Stimulated activated naive CD8-positive, alpha-beta T cell treated with anti-CD3 and anti-CD28 coated beads, Interleukin-15, amount 100 ng/mL, for 72 hours (primary cell): ENCODE measurements around the gene UBE2D3.
A peak's percentile ranks its signal among the peaks of the same experiment; 100 is the strongest.
"Not testable (repeated sequence)": the region's sequence is repeated elsewhere in the genome, so short reads cannot be mapped to it uniquely, and the experiment has no call there.

Source experiments
- ATAC-seq: fragments of 150-1000 bp; cut with Tn5 transposase; 2 replicates; pipeline ENCODE4 v1.10.0; 2021; ENCODE audit warnings: mild to moderate bottlenecking, moderate library complexity
- DNase-seq, 2 donors: peaks; one replicate each; pipeline ENCODE4 v3.0.0; 2021 to 2022
- H3K27ac Mint-ChIP-seq, 2 donors: one replicate each; pipeline ENCODE4 v1.8.0; 2022; ENCODE audit warnings: mild to moderate bottlenecking in 2 of 2, mixed read lengths in 2 of 2, moderate library complexity in 2 of 2
- H3K27me3 Mint-ChIP-seq: one replicate; pipeline ENCODE4 v1.8.0; 2022; ENCODE audit warnings: mixed read lengths
- H3K4me1 Mint-ChIP-seq: one replicate; pipeline ENCODE4 v1.8.0; 2022; ENCODE audit warnings: mild to moderate bottlenecking, mixed read lengths
- H3K4me3 Mint-ChIP-seq, 2 donors: one replicate each; pipeline ENCODE4 v1.8.0; 2022; ENCODE audit warnings: mild to moderate bottlenecking in 2 of 2, mixed read lengths in 2 of 2, moderate library complexity in 1 of 2
- H3K9me3 Mint-ChIP-seq, 2 donors: one replicate each; pipeline ENCODE4 v1.8.0; 2022; ENCODE audit warnings: mixed read lengths in 2 of 2

Gene UBE2D3

DNA sequence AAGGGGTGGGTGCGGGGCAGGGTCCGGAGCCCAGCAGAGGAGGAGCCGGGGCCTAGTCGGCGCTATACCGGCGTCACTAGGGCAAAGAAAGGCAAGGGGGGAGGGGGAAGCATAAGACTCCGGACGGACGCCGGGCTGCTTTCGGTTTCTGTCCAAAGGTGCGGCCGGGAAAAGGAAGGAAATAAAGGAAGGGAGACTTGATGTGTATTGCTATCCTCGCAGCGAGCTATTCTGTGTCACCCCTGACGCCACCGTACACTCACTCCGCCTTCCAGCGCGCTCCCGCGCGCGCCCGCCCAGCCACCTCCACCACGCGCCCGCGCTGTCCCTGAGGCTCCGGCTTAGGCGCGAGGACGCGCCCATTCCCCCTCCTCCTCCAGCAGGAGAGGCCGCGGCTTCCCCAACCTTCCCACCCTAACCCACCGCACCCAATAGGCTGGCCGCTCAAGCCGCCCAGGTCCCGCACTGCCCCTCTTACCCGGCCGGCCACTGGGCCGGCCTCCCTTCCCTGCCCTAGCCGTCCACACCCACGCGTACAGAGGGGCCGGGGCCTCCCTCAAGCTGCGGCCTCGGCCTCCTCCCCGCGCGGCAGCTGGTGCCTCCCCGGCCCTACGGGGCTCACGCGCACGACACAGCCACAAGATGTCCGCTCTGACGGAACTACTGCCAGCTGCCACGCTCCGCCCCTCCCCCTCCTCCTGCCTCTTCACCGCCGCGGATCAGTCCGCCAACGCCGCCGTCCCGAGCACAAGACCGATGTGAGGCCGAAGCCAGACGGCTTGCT, at the start of gene UBE2D3:
UBE2D3 (minus strand) TSS at position 662 of the 784 bp plus-strand sequence. CDS start 1,043 bp downstream, outside the sequence.
- H3K9me3 Mint-ChIP-seq: no peaks in the 10 kb centered on the region
- H3K4me1 Mint-ChIP-seq: peaks cover 36% of the 10 kb centered on the region
- H3K27me3 Mint-ChIP-seq: no peaks in the 10 kb centered on the region
- ATAC-seq: peak; percentile 65
- DNase-seq: peak; percentile 97
- no peak within 1 kb of the TSS for H3K27ac Mint-ChIP-seq
- no peak within 1 kb of the TSS for H3K4me3 Mint-ChIP-seq

DNA sequence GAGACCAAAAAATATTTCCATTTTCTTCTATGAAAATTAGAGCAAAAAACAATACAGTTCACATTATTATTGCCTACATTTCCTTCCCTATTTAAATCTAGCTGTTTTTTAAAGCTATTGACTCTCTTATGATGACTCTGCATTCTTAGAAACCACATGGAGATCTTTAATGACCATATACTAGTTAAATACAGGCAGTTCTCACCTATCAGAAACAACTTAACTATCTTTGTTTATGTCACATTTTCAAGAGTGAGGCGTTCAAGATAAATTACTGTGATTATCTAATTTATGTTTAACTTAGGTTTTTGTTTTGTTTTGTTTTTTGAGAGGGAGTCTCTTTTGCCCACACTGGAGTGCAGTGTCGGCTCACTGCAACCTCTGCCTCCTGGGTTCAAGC, 44.4 kb upstream of the UBE2D3 start:
- Mint-ChIP-seq H3K27ac (no peak overlapping the region), H3K9me3 (peaks cover under 1 to 5% of the 10 kb centered on the region in 2 donors), H3K27me3 (no peaks in the 10 kb centered on the region), H3K4me1 (peaks cover 37% of the 10 kb centered on the region), H3K4me3 (peak overlapping the region in 1 of 2 donors; percentile 18)
- DNase-seq: no peak
- no peak for ATAC-seq

DNA sequence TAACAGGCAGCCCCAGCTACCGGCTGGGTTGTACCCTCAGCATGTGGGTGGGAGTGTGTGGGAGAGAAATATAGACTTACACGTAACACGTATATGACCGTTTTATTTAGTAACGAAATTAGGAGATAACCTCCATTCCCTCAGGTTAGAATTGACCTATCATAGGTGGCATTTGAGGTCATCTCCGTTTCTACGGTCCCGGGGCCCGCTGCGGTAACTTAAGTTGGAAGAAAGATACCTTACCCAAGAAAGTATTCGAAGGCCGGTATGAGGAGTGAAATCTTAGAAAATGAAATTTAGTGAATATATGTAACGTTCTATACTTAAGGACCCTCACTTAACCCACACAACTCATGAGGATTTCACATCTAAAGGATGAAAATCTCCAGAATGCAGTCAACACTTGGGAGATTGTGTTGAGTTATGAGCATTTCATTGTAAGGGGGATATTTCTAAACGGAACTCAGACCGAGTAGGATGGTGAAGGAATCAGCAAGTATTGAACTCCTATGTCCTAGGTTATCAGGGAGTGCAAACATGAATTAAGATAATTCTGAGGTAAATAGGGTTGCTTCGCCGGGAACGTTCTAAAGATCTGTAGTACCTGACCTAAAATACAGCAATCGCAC, 42.3 kb upstream of the UBE2D3 start:
- peak overlapping the region; percentile 91 to 96 for H3K4me3 Mint-ChIP-seq
- no peaks in the 10 kb centered on the region for H3K9me3 Mint-ChIP-seq
- H3K4me1 Mint-ChIP-seq: peaks cover 58% of the 10 kb centered on the region
- peak overlapping the region; percentile 97 to 99 for H3K27ac Mint-ChIP-seq
- no peaks in the 10 kb centered on the region for H3K27me3 Mint-ChIP-seq
- ATAC-seq (peak; percentile 51), DNase-seq (no peak)

DNA sequence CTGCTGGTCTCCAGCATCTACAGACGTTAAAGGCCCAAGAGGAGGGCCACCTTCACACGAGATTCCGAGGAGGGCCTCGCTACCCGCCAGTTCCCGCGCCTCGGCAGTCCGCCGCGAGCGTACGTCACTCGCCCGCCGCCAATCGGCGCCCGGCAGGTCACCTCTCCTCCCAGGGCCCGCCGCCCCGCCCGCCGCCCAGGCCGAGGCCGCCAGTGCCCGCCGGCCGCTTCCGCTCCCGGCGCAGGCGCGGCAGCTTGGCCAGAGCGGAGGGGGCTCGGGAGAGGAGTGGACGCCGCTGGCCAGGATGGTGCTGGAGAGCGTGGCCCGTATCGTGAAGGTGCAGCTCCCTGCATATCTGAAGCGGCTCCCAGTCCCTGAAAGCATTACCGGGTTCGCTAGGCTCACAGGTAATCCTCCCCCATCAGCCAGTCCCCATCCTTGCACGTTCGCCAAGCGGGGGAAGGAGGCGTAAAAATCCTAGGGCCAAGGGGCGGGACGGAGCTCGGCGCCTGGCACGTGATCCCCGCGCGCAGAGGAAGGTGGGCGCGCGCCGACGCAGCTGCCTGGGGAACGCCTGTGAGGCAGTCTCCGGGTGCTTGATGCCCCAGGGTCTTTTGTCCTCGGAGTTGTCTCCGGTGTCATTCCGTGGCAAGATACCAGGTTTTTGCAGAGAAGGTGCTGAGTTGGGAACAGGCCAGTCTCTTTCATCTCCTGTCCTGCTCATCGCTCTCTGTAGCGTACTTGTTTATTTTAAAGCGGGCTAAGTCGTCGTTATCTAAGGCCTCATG, 41.6 kb upstream of the UBE2D3 start, which contains the start of gene CISD2:
CISD2 (plus strand) TSS at position 212 of the 788 bp plus-strand sequence; CDS start at position 305, 93 bp downstream.
- H3K4me1 Mint-ChIP-seq: peaks cover 62% of the 10 kb centered on the region
- peak within 1 kb of the TSS; percentile 99 for H3K27ac Mint-ChIP-seq
- H3K9me3 Mint-ChIP-seq: no peaks in the 10 kb centered on the region
- H3K27me3 Mint-ChIP-seq: no peaks in the 10 kb centered on the region
- ATAC-seq: peak; percentile 92
- peak within 1 kb of the TSS; percentile 91 to 96 for H3K4me3 Mint-ChIP-seq
- peak; percentile 95 to 96 for DNase-seq

DNA sequence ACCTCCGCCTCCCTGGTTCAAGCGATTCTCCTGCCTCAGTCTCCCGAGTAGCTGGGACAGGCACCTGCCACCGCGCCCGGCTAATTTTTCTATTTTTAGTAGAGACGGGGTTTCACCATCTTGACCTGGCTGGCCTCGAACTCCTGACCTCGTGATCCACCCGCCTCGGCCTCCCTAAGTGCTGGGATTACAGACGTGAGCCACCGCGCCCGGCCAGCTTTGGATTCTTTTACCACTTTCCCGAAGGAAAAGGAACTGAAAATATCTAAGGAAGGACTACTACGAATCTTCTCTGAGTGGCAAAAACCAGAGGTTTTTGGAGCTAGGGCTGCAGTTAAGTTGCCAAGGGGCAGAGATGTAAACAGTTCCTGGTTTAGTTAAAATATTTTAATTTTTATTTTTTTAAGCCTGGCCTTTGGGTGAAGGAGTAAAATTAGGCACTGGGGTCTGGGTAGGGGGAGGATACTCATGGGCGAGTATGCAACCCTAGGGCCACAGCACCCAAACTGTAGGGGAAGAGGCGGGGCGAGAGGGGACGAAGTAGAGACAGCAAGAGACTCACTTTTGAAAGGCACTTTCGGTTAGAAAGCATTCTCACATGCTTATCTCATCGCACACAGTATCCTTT, 40.9 kb upstream of the UBE2D3 start:
- DNase-seq: peak in 1 of 2 donors; percentile 44
- H3K4me1 Mint-ChIP-seq: peaks cover 55% of the 10 kb centered on the region
- H3K27ac Mint-ChIP-seq: peak overlapping the region; percentile 99

DNA sequence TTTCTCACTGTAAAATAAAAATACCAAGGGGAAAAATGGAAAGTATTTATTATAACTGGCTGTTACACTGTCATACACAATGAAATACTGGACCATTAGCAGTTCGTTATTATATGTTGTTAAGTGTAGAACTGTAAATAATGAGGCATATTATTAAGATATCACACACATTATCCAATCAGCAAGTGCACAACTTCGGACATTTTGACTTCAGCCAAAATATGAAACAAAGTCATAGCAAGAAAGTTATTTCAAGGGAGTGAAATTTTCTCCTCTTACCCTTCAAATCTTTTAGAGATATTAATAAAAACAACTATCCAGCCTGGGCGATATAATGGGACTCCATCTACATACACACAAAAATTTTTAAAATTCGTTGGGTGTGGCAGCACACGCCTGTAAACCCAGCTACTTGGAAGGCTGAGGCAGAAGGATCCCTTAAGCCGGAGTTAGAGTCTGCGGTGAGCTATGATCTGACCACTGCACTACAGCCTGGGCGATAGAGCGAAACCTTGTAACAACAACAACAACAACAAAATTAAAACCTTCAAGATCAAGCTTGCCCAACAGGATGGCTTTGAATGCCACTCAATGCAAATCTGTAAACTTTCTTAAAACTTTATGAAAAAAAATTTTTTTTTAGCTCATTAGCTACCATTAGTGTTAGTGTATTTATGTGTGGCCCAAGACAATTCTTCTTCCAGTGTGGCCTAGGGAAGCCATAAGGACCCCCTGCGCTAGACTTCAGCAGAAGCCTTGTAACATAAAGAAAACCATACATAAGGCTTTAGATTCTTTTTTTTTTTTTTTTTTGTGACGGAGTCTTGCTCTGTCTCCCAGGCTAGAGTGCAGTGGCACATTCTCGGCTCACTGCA, 40.2 kb upstream of the UBE2D3 start:
- H3K4me3 Mint-ChIP-seq: peak overlapping the region; percentile 91 to 96
- H3K9me3 Mint-ChIP-seq: no peaks in the 10 kb centered on the region
- no peaks in the 10 kb centered on the region for H3K27me3 Mint-ChIP-seq
- peaks cover 48% of the 10 kb centered on the region for H3K4me1 Mint-ChIP-seq
- DNase-seq (no peak), ATAC-seq (no peak)
- peak overlapping the region; percentile 99 for H3K27ac Mint-ChIP-seq

More for the DNA sequence above, 40.9 kb upstream of the UBE2D3 start:
- ATAC-seq: no peak
- Mint-ChIP-seq H3K4me3 (peak overlapping the region; percentile 91 to 96), H3K27me3 (no peaks in the 10 kb centered on the region), H3K9me3 (no peaks in the 10 kb centered on the region)

DNA sequence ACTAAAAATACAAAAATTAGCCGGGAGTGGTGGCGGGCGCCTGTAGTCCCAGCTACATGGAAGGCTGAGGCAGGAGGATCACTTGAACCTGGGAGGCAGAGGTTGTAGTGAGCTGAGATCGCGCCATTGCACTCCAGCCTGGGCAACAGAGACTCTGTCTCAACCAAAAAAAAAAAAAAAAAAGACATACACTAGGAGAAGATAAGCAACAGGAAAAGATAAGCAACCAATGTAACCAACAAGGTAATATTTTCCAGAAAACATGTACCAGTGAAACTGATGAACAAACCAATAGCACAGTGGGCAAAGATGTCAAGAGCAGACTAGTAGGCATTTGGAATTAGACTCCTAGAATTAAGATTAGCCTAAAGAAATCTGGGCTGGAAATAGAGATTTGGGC, 38.0 kb upstream of the UBE2D3 start:
- H3K4me1 Mint-ChIP-seq: peaks cover 41% of the 10 kb centered on the region
- H3K4me3 Mint-ChIP-seq: peak overlapping the region; percentile 60 to 64
- DNase-seq, H3K9me3 Mint-ChIP-seq, ATAC-seq, H3K27me3 Mint-ChIP-seq: not testable (repeated sequence)
- H3K27ac Mint-ChIP-seq: peak overlapping the region in 1 of 2 donors; percentile 82

DNA sequence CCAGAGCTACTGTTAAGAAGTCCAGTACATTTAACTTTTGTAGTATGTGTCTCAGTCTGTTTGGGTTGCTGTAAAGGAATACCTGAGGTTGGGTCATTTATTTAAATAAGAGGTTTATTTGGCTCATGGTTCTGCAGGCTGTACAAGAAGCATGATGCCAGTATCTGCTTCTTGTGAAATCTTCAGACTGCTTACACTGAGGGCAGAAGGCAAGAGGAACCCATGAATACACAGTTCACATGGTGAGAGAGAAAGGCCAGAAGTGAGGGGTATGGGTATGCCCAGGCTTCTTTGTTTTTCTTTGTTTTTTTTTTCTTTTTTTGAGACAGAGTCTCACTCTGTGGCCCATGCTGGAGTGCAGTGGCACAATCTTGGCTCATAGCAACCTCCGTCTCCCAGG, 35.4 kb upstream of the UBE2D3 start:
- Mint-ChIP-seq H3K27ac (no peak overlapping the region), H3K4me3 (no peak overlapping the region), H3K4me1 (peaks cover 31% of the 10 kb centered on the region), H3K9me3 (peaks cover 22 to 25% of the 10 kb centered on the region in 2 donors), H3K27me3 (no peaks in the 10 kb centered on the region)
- DNase-seq: no peak
- no peak for ATAC-seq

DNA sequence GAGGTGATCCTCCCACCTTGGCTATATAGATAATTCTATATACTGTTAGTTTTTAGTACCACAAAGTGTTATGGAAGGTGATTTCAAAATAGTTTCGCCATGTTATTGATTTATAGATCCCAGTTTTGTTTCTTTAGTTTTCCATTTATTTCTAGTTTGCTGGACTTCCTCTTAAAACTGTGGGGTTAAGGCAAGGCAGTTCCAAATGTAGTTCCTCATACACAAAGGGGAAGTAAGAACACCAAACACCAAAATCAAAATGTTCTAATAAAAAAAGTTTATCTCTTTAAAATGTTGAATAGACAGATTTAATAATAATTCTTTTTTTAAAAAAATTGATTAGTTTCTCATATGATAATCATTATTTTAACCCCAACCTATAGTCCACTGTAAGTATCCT, 34.7 kb upstream of the UBE2D3 start:
- no peak overlapping the region for H3K27ac Mint-ChIP-seq

DNA sequence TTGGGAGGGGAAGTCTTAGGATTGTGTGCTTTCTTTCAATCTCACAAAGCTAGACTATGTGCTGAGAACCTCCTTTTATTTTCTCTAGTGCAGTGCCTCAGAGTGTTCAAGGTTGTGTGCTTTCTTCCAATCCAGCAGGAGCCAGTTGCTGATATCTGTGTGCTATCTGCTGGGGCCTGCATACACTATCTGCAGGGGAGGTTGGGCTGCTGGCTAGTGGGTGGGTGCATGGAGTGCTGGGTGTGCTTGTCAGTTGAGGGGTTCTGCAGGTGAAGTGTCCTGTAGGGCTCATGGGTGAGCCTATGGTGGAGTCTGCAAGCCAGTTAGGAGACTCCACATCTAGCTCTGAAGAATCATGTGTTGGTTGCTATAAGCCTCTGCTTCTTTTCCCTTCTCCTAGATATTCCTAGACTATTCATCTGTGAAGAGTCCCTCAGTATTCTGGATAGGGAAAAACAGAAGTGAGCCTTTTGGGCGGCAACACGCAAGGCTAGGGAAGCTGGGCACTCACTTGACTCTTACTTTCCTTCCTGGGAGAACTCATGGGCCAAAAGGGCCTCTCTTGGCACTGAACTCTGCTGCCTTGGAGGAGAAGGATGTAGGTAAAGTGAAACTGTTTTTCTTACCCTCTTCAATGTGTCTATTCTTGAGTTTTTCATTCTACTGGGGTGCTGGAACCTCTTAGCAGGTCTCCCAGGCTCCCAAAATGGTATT, 33.4 kb upstream of the UBE2D3 start:
- DNase-seq (no peak), ATAC-seq (no peak)
- Mint-ChIP-seq H3K27me3 (no peaks in the 10 kb centered on the region), H3K4me1 (peaks cover 18% of the 10 kb centered on the region), H3K4me3 (no peak overlapping the region), H3K27ac (no peak overlapping the region), H3K9me3 (peaks cover 22 to 25% of the 10 kb centered on the region in 2 donors)

More for the DNA sequence above, 34.7 kb upstream of the UBE2D3 start:
- Mint-ChIP-seq H3K4me3 (no peak overlapping the region), H3K27me3 (no peaks in the 10 kb centered on the region), H3K4me1 (peaks cover 30% of the 10 kb centered on the region), H3K9me3 (peaks cover 22 to 25% of the 10 kb centered on the region in 2 donors)
- DNase-seq: no peak
- no peak for ATAC-seq

DNA sequence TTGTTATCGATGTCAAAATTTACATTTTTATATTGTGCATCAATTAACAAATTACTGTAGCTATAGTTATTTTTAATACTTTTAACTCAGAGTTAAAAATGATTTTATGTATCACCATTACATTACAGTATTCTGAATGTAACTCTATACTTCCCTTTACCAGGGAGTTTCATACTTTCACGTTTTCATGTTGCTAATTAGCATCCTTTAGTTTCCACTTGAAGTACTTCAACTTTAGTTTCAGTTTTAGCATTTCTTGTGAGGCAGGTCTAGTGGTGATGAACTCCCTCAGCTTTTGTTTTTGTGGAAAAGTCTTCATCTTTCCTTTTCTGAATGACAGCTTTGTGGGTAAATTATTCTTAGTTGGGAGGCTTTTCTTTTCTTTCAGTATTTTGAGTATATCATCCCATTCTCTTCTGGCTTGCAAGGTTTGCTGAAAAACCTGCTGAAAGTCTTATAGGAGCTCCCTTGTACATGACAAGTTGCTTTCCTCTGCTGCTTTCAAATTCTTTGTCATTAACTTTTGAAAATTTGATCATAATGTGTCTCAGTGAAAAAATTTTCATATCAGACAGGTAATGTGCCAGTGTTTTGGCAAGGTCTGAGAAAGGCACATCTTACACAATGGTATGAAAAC, 31.6 kb upstream of the UBE2D3 start:
- H3K27ac Mint-ChIP-seq: no peak overlapping the region

DNA sequence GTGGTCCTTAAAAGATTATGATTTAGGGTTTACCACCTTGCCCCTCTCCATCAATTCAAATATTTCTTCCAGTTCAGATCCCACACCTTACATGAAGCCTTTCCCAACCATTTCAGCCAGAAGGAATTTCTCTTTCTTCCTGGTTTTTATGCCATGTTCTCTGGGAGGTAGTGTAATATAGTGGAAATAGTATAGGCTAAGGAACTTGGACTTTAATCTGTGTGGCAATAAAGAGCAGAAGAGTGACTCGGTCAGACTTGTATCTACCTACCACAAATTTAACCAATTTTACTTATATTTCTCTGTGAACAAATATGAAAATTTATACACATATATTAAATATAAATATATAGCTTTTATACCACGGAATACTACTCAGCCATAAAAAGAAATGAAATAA, 23.0 kb upstream of the UBE2D3 start:
- no peaks in the 10 kb centered on the region for H3K9me3 Mint-ChIP-seq
- H3K27me3 Mint-ChIP-seq: no peaks in the 10 kb centered on the region

More for the DNA sequence above, 31.6 kb upstream of the UBE2D3 start:
- Mint-ChIP-seq H3K4me1 (no peaks in the 10 kb centered on the region), H3K27me3 (no peaks in the 10 kb centered on the region), H3K9me3 (peaks cover 22 to 25% of the 10 kb centered on the region in 2 donors), H3K4me3 (no peak overlapping the region)
- DNase-seq (no peak), ATAC-seq (no peak)

DNA sequence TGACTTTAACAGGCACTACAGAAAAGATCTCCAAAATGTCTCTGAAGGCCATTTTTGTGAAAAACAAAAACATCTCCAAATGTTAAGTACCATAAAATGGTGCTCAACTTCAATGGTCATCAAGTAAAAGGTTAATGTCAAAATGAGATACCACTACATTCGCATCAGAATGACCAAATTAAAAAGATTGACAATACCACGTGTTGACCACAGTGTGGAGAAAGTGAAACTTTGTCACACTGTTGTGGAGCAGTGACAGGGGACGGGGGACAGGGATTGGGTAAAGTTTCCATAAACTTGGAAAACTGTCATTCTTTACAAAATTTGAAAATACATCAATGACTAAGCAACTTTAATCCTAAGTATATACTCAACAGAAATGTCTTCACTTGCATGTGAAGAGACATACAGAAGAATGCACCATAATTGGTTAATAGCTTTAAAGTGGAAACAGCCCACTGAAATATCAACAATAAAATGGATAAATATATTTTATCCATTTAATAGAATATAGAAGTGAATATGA, 22.3 kb upstream of the UBE2D3 start:
- peak; percentile 68 for ATAC-seq
- Mint-ChIP-seq H3K27me3 (no peaks in the 10 kb centered on the region), H3K27ac (no peak overlapping the region), H3K4me3 (peak overlapping the region in 1 of 2 donors; percentile 30), H3K9me3 (no peaks in the 10 kb centered on the region), H3K4me1 (peaks cover 7% of the 10 kb centered on the region)
- no peak for DNase-seq

More for the DNA sequence above, 23.0 kb upstream of the UBE2D3 start:
- ATAC-seq (no peak), DNase-seq (no peak)
- Mint-ChIP-seq H3K4me1 (peaks cover 7% of the 10 kb centered on the region), H3K27ac (no peak overlapping the region), H3K4me3 (no peak overlapping the region)
